ENCODE data around the gene ST8SIA4.
"Not testable (repeated sequence)": the region's sequence is repeated elsewhere in the genome, so short reads cannot be mapped to it uniquely, and the experiment has no call there.

The ST8SIA4 gene

DNA sequence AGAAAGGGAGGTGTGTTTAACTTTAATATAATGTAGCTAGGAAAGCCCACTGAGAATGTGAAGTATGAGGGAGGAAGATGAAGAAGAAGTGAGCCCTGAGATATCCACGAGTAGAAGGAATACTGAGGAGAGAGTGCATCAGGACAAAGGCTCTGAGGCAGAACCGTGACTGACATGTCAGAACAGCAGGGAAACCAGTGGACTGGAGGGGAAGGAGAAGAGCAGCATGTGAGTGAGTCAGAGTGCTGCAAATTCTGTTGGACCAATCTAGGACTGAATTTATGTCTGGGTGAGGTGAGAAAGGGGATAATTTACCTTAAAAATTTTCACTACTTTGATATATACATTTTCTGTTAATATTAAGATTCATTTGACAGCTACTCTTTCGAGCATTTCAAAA is 110.3 kb downstream of the ST8SIA4 start:
- H3K27ac Mint-ChIP-seq: no peak overlapping the region
- H3K9me3 Mint-ChIP-seq: peaks cover 22% of the 10 kb centered on the region
- H3K36me3 Mint-ChIP-seq (ENCODE audit: low read depth): peaks cover 10% of the 10 kb centered on the region
- H3K4me1 Mint-ChIP-seq (ENCODE audit: low read depth): peaks cover 13% of the 10 kb centered on the region
- H3K27me3 Mint-ChIP-seq (ENCODE audit: low read depth): no peaks in the 10 kb centered on the region
- H3K4me3 Mint-ChIP-seq: no peak overlapping the region

GRCh38 chr5:100791391-100791790 is 111.7 kb downstream of the ST8SIA4 start:
- Mint-ChIP-seq H3K9me3 (peaks cover 22% of the 10 kb centered on the region), H3K4me1 (ENCODE audit: low read depth) (peaks cover 13% of the 10 kb centered on the region), H3K36me3 (ENCODE audit: low read depth) (peaks cover 10% of the 10 kb centered on the region), H3K4me3 (no peak overlapping the region), H3K27me3 (ENCODE audit: low read depth) (no peaks in the 10 kb centered on the region), H3K27ac (no peak overlapping the region)

- H3K36me3 Mint-ChIP-seq (ENCODE audit: low read depth): peaks cover 10% of the 10 kb centered on the region
- peaks cover 22% of the 10 kb centered on the region for H3K9me3 Mint-ChIP-seq
- H3K4me3 Mint-ChIP-seq: no peak overlapping the region
- peaks cover 13% of the 10 kb centered on the region for H3K4me1 Mint-ChIP-seq (ENCODE audit: low read depth)
- no peak overlapping the region for H3K27ac Mint-ChIP-seq
- H3K27me3 Mint-ChIP-seq (ENCODE audit: low read depth): no peaks in the 10 kb centered on the region
Observed at GRCh38 chr5:100790951-100791350, 112.1 kb downstream of the ST8SIA4 start.

DNA sequence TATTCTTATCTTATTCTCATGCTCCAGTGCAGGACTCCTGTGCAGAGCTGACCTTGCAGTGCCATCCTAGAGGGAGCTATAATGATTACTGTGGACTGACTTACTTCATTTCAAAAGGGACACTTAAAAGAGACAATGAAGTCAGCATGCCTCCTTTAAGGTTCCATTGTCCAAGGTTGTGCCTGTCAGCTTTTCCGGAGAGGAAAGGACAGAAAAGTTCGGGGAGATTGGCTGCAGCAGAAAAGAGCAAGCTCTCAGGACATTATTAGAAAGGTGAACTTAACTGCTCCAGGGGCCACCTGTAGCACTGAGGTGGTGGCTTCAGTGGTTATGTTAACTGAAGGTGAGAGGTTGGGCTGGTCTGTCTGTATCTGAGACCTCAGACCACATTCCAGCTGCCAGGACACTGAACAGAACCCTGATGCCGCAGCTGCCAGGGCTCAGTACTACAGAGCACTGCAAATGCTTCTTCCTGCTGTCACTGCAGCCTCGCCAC is 112.9 kb downstream of the ST8SIA4 start:
- no peak overlapping the region for H3K27ac Mint-ChIP-seq
- H3K4me3 Mint-ChIP-seq: no peak overlapping the region

DNA sequence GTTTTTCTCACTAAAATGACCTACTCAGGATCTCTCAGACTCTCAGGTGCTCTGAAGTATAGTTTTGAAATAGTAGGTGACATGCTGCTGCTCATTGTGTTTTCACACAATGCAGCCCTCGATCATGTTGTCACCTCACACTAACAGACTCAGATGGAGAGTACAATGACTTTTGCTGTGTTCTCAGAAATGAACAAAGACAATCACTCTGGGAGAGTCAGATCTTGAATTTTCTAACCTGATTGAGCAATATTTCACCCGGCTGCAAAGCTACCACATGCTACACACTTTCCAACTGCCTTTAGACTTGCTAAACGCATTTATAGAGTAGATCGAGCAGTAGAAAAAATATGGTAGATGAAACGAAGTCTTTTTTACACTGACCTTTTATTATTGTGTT is 113.4 kb downstream of the ST8SIA4 start:
- no peak overlapping the region for H3K4me3 Mint-ChIP-seq
- no peaks in the 10 kb centered on the region for H3K27me3 Mint-ChIP-seq (ENCODE audit: low read depth)
- H3K4me1 Mint-ChIP-seq (ENCODE audit: low read depth): peaks cover 13% of the 10 kb centered on the region
- peak overlapping the region; percentile 6 for H3K27ac Mint-ChIP-seq
- H3K36me3 Mint-ChIP-seq (ENCODE audit: low read depth): peaks cover 7% of the 10 kb centered on the region
- peaks cover 12% of the 10 kb centered on the region for H3K9me3 Mint-ChIP-seq

More for the DNA sequence above, 112.9 kb downstream of the ST8SIA4 start:
- Mint-ChIP-seq H3K4me1 (ENCODE audit: low read depth) (peaks cover 13% of the 10 kb centered on the region), H3K9me3 (peaks cover 15% of the 10 kb centered on the region), H3K27me3 (ENCODE audit: low read depth) (no peaks in the 10 kb centered on the region), H3K36me3 (ENCODE audit: low read depth) (peaks cover 10% of the 10 kb centered on the region)

GRCh38 chr5:100788417-100788816 is 114.7 kb downstream of the ST8SIA4 start:
- Mint-ChIP-seq H3K27ac (no peak overlapping the region), H3K27me3 (ENCODE audit: low read depth) (no peaks in the 10 kb centered on the region), H3K4me3 (no peak overlapping the region), H3K36me3 (ENCODE audit: low read depth) (peaks cover 6% of the 10 kb centered on the region), H3K4me1 (ENCODE audit: low read depth) (peaks cover 13% of the 10 kb centered on the region), H3K9me3 (peaks cover 12% of the 10 kb centered on the region)

GRCh38 chr5:100787648-100788047 is 115.4 kb downstream of the ST8SIA4 start:
- Mint-ChIP-seq H3K27me3 (ENCODE audit: low read depth) (no peaks in the 10 kb centered on the region), H3K27ac (no peak overlapping the region), H3K4me1 (ENCODE audit: low read depth) (peaks cover 13% of the 10 kb centered on the region), H3K4me3 (no peak overlapping the region), H3K36me3 (ENCODE audit: low read depth) (peaks cover 6% of the 10 kb centered on the region), H3K9me3 (peaks cover 10% of the 10 kb centered on the region)

GRCh38 chr5:100785536-100785935 is 117.5 kb downstream of the ST8SIA4 start:
- H3K4me3 Mint-ChIP-seq; H3K9me3 Mint-ChIP-seq; H3K27ac Mint-ChIP-seq; H3K27me3 Mint-ChIP-seq (ENCODE audit: low read depth); H3K36me3 Mint-ChIP-seq (ENCODE audit: low read depth): not testable (repeated sequence)
- peaks cover 22% of the 10 kb centered on the region for H3K4me1 Mint-ChIP-seq (ENCODE audit: low read depth)

DNA sequence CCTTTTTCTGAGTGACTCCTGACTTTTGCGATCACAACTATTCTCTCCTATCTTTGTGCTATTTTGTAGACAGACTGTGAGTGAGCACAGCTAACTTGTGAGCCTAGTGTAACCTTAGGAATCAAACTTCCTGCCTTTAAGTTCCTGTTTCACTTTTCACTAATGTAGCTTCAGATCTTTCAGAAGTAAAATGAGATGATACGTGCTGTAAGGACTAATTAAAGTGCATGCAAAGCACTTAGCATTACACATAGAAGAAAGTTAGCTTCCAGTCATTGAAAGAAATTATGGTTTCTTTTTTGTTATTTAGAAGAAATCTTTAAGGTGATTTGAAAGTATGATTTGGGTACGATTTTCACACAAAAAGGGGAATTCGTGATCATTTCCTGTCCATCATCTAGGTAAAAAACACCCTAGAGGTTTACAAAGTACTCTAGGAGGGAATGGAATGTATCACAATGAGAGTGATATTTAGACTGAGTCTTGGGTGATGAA is 122.7 kb downstream of the ST8SIA4 start:
- Mint-ChIP-seq H3K4me3 (peak overlapping the region; percentile 74), H3K36me3 (ENCODE audit: low read depth) (peaks cover 10% of the 10 kb centered on the region), H3K27me3 (ENCODE audit: low read depth) (no peaks in the 10 kb centered on the region), H3K4me1 (ENCODE audit: low read depth) (peaks cover 40% of the 10 kb centered on the region), H3K27ac (peak overlapping the region; percentile 95), H3K9me3 (peaks cover 6% of the 10 kb centered on the region)

DNA sequence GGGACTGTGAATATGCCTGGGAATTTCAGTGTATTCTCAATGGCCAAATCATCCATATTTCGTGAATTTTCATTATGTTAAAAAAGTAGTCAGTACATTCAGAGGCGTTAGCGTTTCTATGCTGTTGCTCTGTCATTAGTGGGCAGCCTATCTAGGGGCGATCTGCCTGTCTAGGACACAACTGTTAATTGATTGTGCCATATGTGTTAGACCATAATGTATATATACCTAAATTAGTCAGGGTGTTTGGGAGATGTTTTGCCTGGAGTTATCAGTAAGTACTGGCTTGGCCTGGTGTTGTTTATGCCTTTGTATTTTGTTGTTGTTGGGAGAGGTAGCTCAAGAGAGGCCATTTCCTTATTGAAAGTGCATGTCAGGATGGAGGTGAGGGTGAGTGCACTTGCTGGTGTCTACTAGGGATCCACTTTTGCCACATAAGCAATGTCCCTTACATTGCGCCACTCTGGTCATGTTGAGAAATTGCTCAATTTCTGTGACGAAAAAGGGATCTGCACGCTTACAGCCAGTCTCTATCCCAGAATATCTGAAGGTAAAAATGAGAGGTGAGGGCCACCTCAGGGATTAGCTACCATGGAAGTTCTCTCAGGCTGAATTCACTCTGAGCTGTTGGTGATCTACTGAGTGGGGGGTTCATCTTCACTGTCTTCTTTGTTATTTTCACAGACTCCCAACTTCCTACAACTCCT is 123.3 kb downstream of the ST8SIA4 start:
- Mint-ChIP-seq H3K27ac (peak overlapping the region; percentile 95), H3K36me3 (ENCODE audit: low read depth) (peaks cover 10% of the 10 kb centered on the region), H3K4me3 (peak overlapping the region; percentile 74), H3K27me3 (ENCODE audit: low read depth) (no peaks in the 10 kb centered on the region), H3K4me1 (ENCODE audit: low read depth) (peaks cover 41% of the 10 kb centered on the region), H3K9me3 (peaks cover 6% of the 10 kb centered on the region)

GRCh38 chr5:100777680-100778300 is 125.3 kb downstream of the ST8SIA4 start:
- no peaks in the 10 kb centered on the region for H3K27me3 Mint-ChIP-seq (ENCODE audit: low read depth)
- H3K27ac Mint-ChIP-seq: peak overlapping the region; percentile 65
- peaks cover 41% of the 10 kb centered on the region for H3K4me1 Mint-ChIP-seq (ENCODE audit: low read depth)
- no peaks in the 10 kb centered on the region for H3K9me3 Mint-ChIP-seq
- H3K4me3 Mint-ChIP-seq: peak overlapping the region; percentile 6
- peaks cover 8% of the 10 kb centered on the region for H3K36me3 Mint-ChIP-seq (ENCODE audit: low read depth)

GRCh38 chr5:100775533-100775855 is 127.6 kb downstream of the ST8SIA4 start:
- H3K9me3 Mint-ChIP-seq: no peaks in the 10 kb centered on the region
- H3K4me1 Mint-ChIP-seq (ENCODE audit: low read depth): peaks cover 30% of the 10 kb centered on the region
- no peak overlapping the region for H3K4me3 Mint-ChIP-seq
- peaks cover 3% of the 10 kb centered on the region for H3K36me3 Mint-ChIP-seq (ENCODE audit: low read depth)
- no peaks in the 10 kb centered on the region for H3K27me3 Mint-ChIP-seq (ENCODE audit: low read depth)
- H3K27ac Mint-ChIP-seq: no peak overlapping the region

GRCh38 chr5:100772548-100772947 is 130.5 kb downstream of the ST8SIA4 start:
- Mint-ChIP-seq H3K9me3 (peaks cover 4% of the 10 kb centered on the region), H3K4me3 (no peak overlapping the region), H3K36me3 (ENCODE audit: low read depth) (no peaks in the 10 kb centered on the region), H3K4me1 (ENCODE audit: low read depth) (peaks cover 5% of the 10 kb centered on the region), H3K27me3 (ENCODE audit: low read depth) (peaks cover 10% of the 10 kb centered on the region), H3K27ac (no peak overlapping the region)

DNA sequence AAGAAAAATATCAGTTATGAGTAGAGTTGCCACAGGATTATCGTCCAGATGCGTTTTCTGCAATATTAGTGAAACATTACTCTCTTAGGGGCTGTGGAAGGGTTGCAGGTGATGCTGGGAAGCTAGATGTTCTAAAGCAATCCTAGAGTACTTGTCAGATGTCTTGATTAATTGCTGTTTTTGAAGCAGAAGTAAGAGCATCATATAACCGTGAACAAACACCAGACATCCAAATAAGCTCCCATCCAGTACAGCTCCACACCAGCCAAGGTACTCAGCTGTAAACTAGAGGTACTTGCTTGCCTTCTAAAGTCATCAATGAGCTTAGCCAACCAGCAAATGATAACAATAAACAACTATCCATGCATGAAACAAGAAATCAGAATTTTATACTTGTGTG is 131.1 kb downstream of the ST8SIA4 start:
- H3K4me1 Mint-ChIP-seq (ENCODE audit: low read depth): peaks cover 4% of the 10 kb centered on the region
- peaks cover 10% of the 10 kb centered on the region for H3K27me3 Mint-ChIP-seq (ENCODE audit: low read depth)
- no peak overlapping the region for H3K27ac Mint-ChIP-seq
- H3K9me3 Mint-ChIP-seq: peaks cover 4% of the 10 kb centered on the region
- H3K4me3 Mint-ChIP-seq: no peak overlapping the region
- H3K36me3 Mint-ChIP-seq (ENCODE audit: low read depth): no peaks in the 10 kb centered on the region

- H3K9me3 Mint-ChIP-seq: peaks cover 4% of the 10 kb centered on the region
- H3K27me3 Mint-ChIP-seq (ENCODE audit: low read depth): peaks cover 10% of the 10 kb centered on the region
- H3K27ac Mint-ChIP-seq: no peak overlapping the region
- no peaks in the 10 kb centered on the region for H3K36me3 Mint-ChIP-seq (ENCODE audit: low read depth)
- H3K4me3 Mint-ChIP-seq: no peak overlapping the region
- peaks cover 4% of the 10 kb centered on the region for H3K4me1 Mint-ChIP-seq (ENCODE audit: low read depth)
Observed at GRCh38 chr5:100771181-100771580, 131.9 kb downstream of the ST8SIA4 start.

Measured in T-helper 1 cell treated with Interleukin-12 subunit alpha and Interleukin-12 subunit beta and Interleukin-4 antibody, amounts not matched to agents 30 μg/mL and 1 μg/mL, for 36 hours (primary cell).